Naive thymus-derived CD4-positive, alpha-beta T cell (primary cell): Measurements from ENCODE around the gene SDC1. TPM values are rescaled to one million over a fixed set of nuclear protein-coding genes. Genes with fewer than 3 reads are reported as not detected.

ENCODE experiments used
- ATAC-seq: fragments of 150-1000 bp; cut with Tn5 transposase; 2 replicates; pipeline ENCODE4 v1.10.0; 2021; ENCODE audit warnings: mild to moderate bottlenecking, moderate library complexity
- CTCF ChIA-PET: fragments of 350-600 bp; sonication (Branson Sonifier 250); formaldehyde crosslinking; loops from one replicate; lab custom pipeline; 2021; ENCODE audit warnings: antibody characterized with exemption; lab: Charles Lee
- POLR2A ChIA-PET: fragments of 350-600 bp; sonication (Branson Sonifier 250); formaldehyde crosslinking; loops from one replicate; lab custom pipeline; 2021; ENCODE audit warnings: antibody characterized with exemption, inconsistent platforms; lab: Charles Lee
- DNase-seq, 9 donors: peaks; one replicate each; pipeline versions ENCODE4 v3.0.0 to v3.0.0-alpha.2; 2020 to 2022; ENCODE audit warnings: mixed read lengths in 1 of 9
- H3K27ac ChIP-seq: one replicate; pipeline ENCODE4 v1.7.0; 2013; ENCODE audit warnings: mild to moderate bottlenecking, low read depth, low read length, moderate library complexity
- H3K27me3 ChIP-seq, 2 donors: one replicate each; pipeline ENCODE4 v1.7.0; 2013; ENCODE audit warnings: low read length in 2 of 2, mild to moderate bottlenecking in 2 of 2, moderate library complexity in 2 of 2; ENCODE audit not compliant: control insufficient read depth in 2 of 2, insufficient read depth in 2 of 2
- H3K36me3 ChIP-seq, 3 experiments: 1 replicate in 2 of 3; 2 replicates in 1 of 3; pipeline ENCODE4 v1.7.0; 2013; ENCODE audit warnings: low read length in 3 of 3, mild to moderate bottlenecking in 3 of 3, moderate library complexity in 1 of 3; ENCODE audit not compliant: insufficient read depth in 3 of 3, control insufficient read depth in 2 of 3
- H3K4me1 ChIP-seq, 2 donors: one replicate each; pipeline ENCODE4 v1.7.0; 2013; ENCODE audit warnings: low read length in 2 of 2, mild to moderate bottlenecking in 2 of 2, moderate library complexity in 1 of 2; ENCODE audit not compliant: control insufficient read depth in 2 of 2, insufficient read depth in 2 of 2
- H3K4me3 ChIP-seq: 2 replicates; pipeline ENCODE4 v1.7.0; 2013; ENCODE audit warnings: mild to moderate bottlenecking, low read length
- H3K9me3 ChIP-seq, 3 experiments: 1 replicate in 2 of 3; 2 replicates in 1 of 3; pipeline ENCODE4 v1.7.0; 2013; ENCODE audit warnings: low read length in 3 of 3; ENCODE audit not compliant: control insufficient read depth in 2 of 3
- H3K27ac Mint-ChIP-seq, 9 donors: one replicate each; pipeline ENCODE4 v1.8.0; 2020 to 2022; ENCODE audit warnings: mixed read lengths in 9 of 9, mild to moderate bottlenecking in 8 of 9, moderate library complexity in 5 of 9, inconsistent platforms in 2 of 9
- H3K27me3 Mint-ChIP-seq, 5 donors: one replicate each; pipeline ENCODE4 v1.8.0; 2021 to 2022; ENCODE audit warnings: mixed read lengths in 5 of 5, mild to moderate bottlenecking in 1 of 5
- H3K36me3 Mint-ChIP-seq, 5 donors: one replicate each; pipeline ENCODE4 v1.8.0; 2020 to 2022; ENCODE audit warnings: mixed read lengths in 5 of 5, mild to moderate bottlenecking in 3 of 5, inconsistent platforms in 1 of 5
- H3K4me1 Mint-ChIP-seq, 7 donors: one replicate each; pipeline ENCODE4 v1.8.0; 2020 to 2022; ENCODE audit warnings: mixed read lengths in 7 of 7, mild to moderate bottlenecking in 3 of 7, inconsistent platforms in 1 of 7
- H3K4me3 Mint-ChIP-seq, 10 donors: one replicate each; pipeline ENCODE4 v1.8.0; 2020 to 2022; ENCODE audit warnings: mild to moderate bottlenecking in 10 of 10, mixed read lengths in 10 of 10, moderate library complexity in 6 of 10, inconsistent platforms in 2 of 10
- H3K9me3 Mint-ChIP-seq, 11 donors: one replicate each; pipeline ENCODE4 v1.8.0; 2020 to 2022; ENCODE audit warnings: mixed read lengths in 11 of 11, mild to moderate bottlenecking in 4 of 11, inconsistent platforms in 1 of 11, moderate library complexity in 1 of 11
- intact Hi-C, 2 donors: fragments of 100-400 bp; cut with micrococcal nuclease; formaldehyde crosslinking; loops; one replicate each; pipeline ENCODE4 v1.15.1; 2023
- polyA plus RNA-seq, 2 donors: library from polyadenylated mRNA; unstranded; fragments of 300-500 nt; fragmentation: Illumina TruSeq; gene quantifications; one replicate each; pipeline ENCODE4 v1.2.3, GENCODE V29; 2021
- total RNA-seq, 6 experiments: library from RNA in 5 of 6; stranded (reverse) in 5 of 6; gene quantifications; 1 replicate in 5 of 6; 2 replicates in 1 of 6; pipeline ENCODE4 v1.2.3 and lab custom pipeline; 2021 to 2026

The SDC1 gene
- total and polyA plus RNA-seq, 7 experiments from 2014 or later: 0.12 to 0.37 (median 0.22) TPM; not detected in 4

GRCh38 chr2:20225294-20226151, 593 bp upstream of the SDC1 start:
- Histone ChIP-seq H3K27me3 (peaks cover 0 to 2% of the 10 kb centered on the region in 2 donors), H3K9me3 (no peaks in the 10 kb centered on the region), H3K36me3 (no peaks in the 10 kb centered on the region), H3K4me3 (no peak overlapping the region), H3K27ac (no peak overlapping the region), H3K4me1 (no peaks in the 10 kb centered on the region)
- H3K27me3 Mint-ChIP-seq: peaks cover 41 to 68% (median 58%) of the 10 kb centered on the region in 5 donors
- POLR2A ChIA-PET: no interaction called here
- CTCF ChIA-PET: no interaction called here
- peak in 1 of 9 donors; percentile 58 for DNase-seq
- H3K9me3 Mint-ChIP-seq: peaks cover 0 to under 1% (median 0%) of the 10 kb centered on the region in 11 donors
- ATAC-seq: peak; percentile 64
- H3K4me1 Mint-ChIP-seq: peaks cover 0 to 5% (median 0%) of the 10 kb centered on the region in 7 donors
- peak overlapping the region; percentile 30 to 77 (median 59) for H3K4me3 Mint-ChIP-seq
- H3K27ac Mint-ChIP-seq: no peak overlapping the region
- intact Hi-C loops: loop anchor here in 1 of 2 donors (1.0 kb wide), 1 partner anchor 90 kb away; no protein-coding TSS in a partner anchor
- H3K36me3 Mint-ChIP-seq: no peaks in the 10 kb centered on the region

- H3K27me3 Mint-ChIP-seq: peaks cover 45 to 65% (median 63%) of the 10 kb centered on the region in 5 donors
- H3K27me3 ChIP-seq: peaks cover 0 to 2% of the 10 kb centered on the region in 2 donors
Measured at GRCh38 chr2:20224164-20224715, 690 bp downstream of the SDC1 start.

GRCh38 chr2:20223407-20224163, 1.3 kb downstream of the SDC1 start:
- ATAC-seq (no peak), DNase-seq (peak in 1 of 9 donors; percentile 31)
- H3K9me3 Mint-ChIP-seq: no peaks in the 10 kb centered on the region
- H3K27me3 ChIP-seq: peaks cover 0 to 2% of the 10 kb centered on the region in 2 donors
- peak overlapping the region in 9 of 10 donors; percentile 34 to 70 (median 45) for H3K4me3 Mint-ChIP-seq
- H3K4me3 ChIP-seq: no peak overlapping the region
- no peaks in the 10 kb centered on the region for H3K36me3 Mint-ChIP-seq
- H3K4me1 Mint-ChIP-seq: peaks cover 0 to 5% (median 0%) of the 10 kb centered on the region in 7 donors
- H3K27ac Mint-ChIP-seq: no peak overlapping the region
- H3K36me3 ChIP-seq: no peaks in the 10 kb centered on the region
- CTCF ChIA-PET: no interaction called here
- intact Hi-C loops: no loop called here
- H3K27ac ChIP-seq: no peak overlapping the region
- no peaks in the 10 kb centered on the region for H3K9me3 ChIP-seq
- peaks cover 40 to 61% (median 57%) of the 10 kb centered on the region in 5 donors for H3K27me3 Mint-ChIP-seq
- POLR2A ChIA-PET: no interaction called here
- no peaks in the 10 kb centered on the region for H3K4me1 ChIP-seq

More at GRCh38 chr2:20224164-20224715, 690 bp downstream of the SDC1 start:
- Mint-ChIP-seq H3K27ac (no peak overlapping the region), H3K36me3 (no peaks in the 10 kb centered on the region), H3K4me1 (peaks cover 0 to 5% (median 0%) of the 10 kb centered on the region in 7 donors), H3K4me3 (peak overlapping the region in 1 of 10 donors; percentile 77), H3K9me3 (no peaks in the 10 kb centered on the region)
- no peaks in the 10 kb centered on the region for H3K9me3 ChIP-seq
- ATAC-seq: no peak
- intact Hi-C loops: no loop called here
- no peaks in the 10 kb centered on the region for H3K4me1 ChIP-seq
- POLR2A ChIA-PET: no interaction called here
- no peak overlapping the region for H3K27ac ChIP-seq
- CTCF ChIA-PET: no interaction called here
- no peaks in the 10 kb centered on the region for H3K36me3 ChIP-seq
- no peak overlapping the region for H3K4me3 ChIP-seq
- no peak for DNase-seq

GRCh38 chr2:20222769-20223406, 2.0 kb downstream of the SDC1 start:
- no peak for DNase-seq
- Mint-ChIP-seq H3K4me1 (peaks cover 0 to 5% (median 0%) of the 10 kb centered on the region in 7 donors), H3K4me3 (peak overlapping the region; percentile 34 to 70 (median 48)), H3K27me3 (peaks cover 41 to 60% (median 54%) of the 10 kb centered on the region in 5 donors), H3K27ac (no peak overlapping the region), H3K36me3 (no peaks in the 10 kb centered on the region), H3K9me3 (no peaks in the 10 kb centered on the region)
- ChIA-PET CTCF (no interaction called here), POLR2A (no interaction called here)
- Histone ChIP-seq H3K27ac (no peak overlapping the region), H3K36me3 (no peaks in the 10 kb centered on the region), H3K27me3 (peaks cover 0 to 2% of the 10 kb centered on the region in 2 donors), H3K9me3 (no peaks in the 10 kb centered on the region), H3K4me3 (no peak overlapping the region), H3K4me1 (no peaks in the 10 kb centered on the region)
- no peak for ATAC-seq
- intact Hi-C loops: no loop called here

GRCh38 chr2:20222014-20222768, 2.7 kb downstream of the SDC1 start:
- Mint-ChIP-seq H3K27ac (peak overlapping the region in 1 of 9 donors; percentile 20), H3K4me3 (peak overlapping the region; percentile 4 to 70 (median 35)), H3K27me3 (peaks cover 34 to 53% (median 47%) of the 10 kb centered on the region in 5 donors), H3K4me1 (peaks cover 0 to 5% (median 0%) of the 10 kb centered on the region in 7 donors), H3K36me3 (no peaks in the 10 kb centered on the region), H3K9me3 (no peaks in the 10 kb centered on the region)
- ChIA-PET CTCF (interaction anchor here (0.6 kb wide), 1 partner anchor 1690 kb away, joined by 3 read pairs; no protein-coding TSS in a partner anchor), POLR2A (no interaction called here)
- peaks cover 0 to 2% of the 10 kb centered on the region in 2 donors for H3K27me3 ChIP-seq
- no peaks in the 10 kb centered on the region for H3K4me1 ChIP-seq
- intact Hi-C loops: no loop called here
- H3K27ac ChIP-seq: no peak overlapping the region
- ATAC-seq (no peak), DNase-seq (no peak)
- H3K4me3 ChIP-seq: no peak overlapping the region
- H3K9me3 ChIP-seq: no peaks in the 10 kb centered on the region
- no peaks in the 10 kb centered on the region for H3K36me3 ChIP-seq
